T1000 (cell line): ENCODE results near the gene C2orf49.

Experiments used
- DNase-seq: peaks from one replicate; lab custom pipeline; 2025; ENCODE audit warnings: mixed read lengths; lab: John Stamatoyannopoulos, UW

Gene C2orf49

GRCh38 chr2:105362862-105363591 lies 25.7 kb downstream of the C2orf49 start:
- no peak for DNase-seq

- no peak for DNase-seq
Observed at GRCh38 chr2:105364436-105365139, 27.2 kb downstream of the C2orf49 start.

GRCh38 chr2:105365206-105365605 lies 27.9 kb downstream of the C2orf49 start:
- DNase-seq, result no peak

GRCh38 chr2:105368759-105369408 lies 31.5 kb downstream of the C2orf49 start:
- no peak for DNase-seq

- no peak for DNase-seq
Observed at GRCh38 chr2:105369777-105370690, 32.7 kb downstream of the C2orf49 start.

- no peak for DNase-seq
Observed at GRCh38 chr2:105371156-105371555, 33.8 kb downstream of the C2orf49 start.

- no peak for DNase-seq
Observed at GRCh38 chr2:105371810-105372209, 34.5 kb downstream of the C2orf49 start.

- no peak for DNase-seq
Observed at GRCh38 chr2:105373344-105373781, 36.0 kb downstream of the C2orf49 start.

- DNase-seq, result no peak
Observed at GRCh38 chr2:105373895-105374401, 36.6 kb downstream of the C2orf49 start.

- DNase-seq, result no peak
Observed at GRCh38 chr2:105375001-105375561, 37.7 kb downstream of the C2orf49 start.

GRCh38 chr2:105376010-105376409 lies 38.7 kb downstream of the C2orf49 start:
- DNase-seq, result no peak

GRCh38 chr2:105376789-105377240 lies 39.5 kb downstream of the C2orf49 start:
- DNase-seq, result no peak

- DNase-seq, result no peak
Observed at GRCh38 chr2:105377871-105378270, 40.5 kb downstream of the C2orf49 start.

- no peak for DNase-seq
Observed at GRCh38 chr2:105378276-105378840, 41.0 kb downstream of the C2orf49 start.

GRCh38 chr2:105378921-105379383 lies 41.6 kb downstream of the C2orf49 start:
- no peak for DNase-seq

- no peak for DNase-seq
Observed at GRCh38 chr2:105379741-105380186, 42.4 kb downstream of the C2orf49 start.

GRCh38 chr2:105380432-105381100 lies 43.2 kb downstream of the C2orf49 start:
- no peak for DNase-seq

GRCh38 chr2:105381101-105381668 lies 43.8 kb downstream of the C2orf49 start:
- no peak for DNase-seq

GRCh38 chr2:105382177-105382576 lies 44.8 kb downstream of the C2orf49 start:
- no peak for DNase-seq
